SK-N-SH (cell line): ENCODE measurements around the gene MBNL1. TPM values are rescaled to one million over a fixed set of nuclear protein-coding genes. Genes with fewer than 3 reads are reported as not detected.

Experiments used
- CTCF ChIA-PET: fragments of 300-600, 350-600 bp; formaldehyde crosslinking; extraction: SDS; loops from one replicate; lab custom pipeline; 2021; lab: Yijun Ruan, JAX
- POLR2A ChIA-PET: fragments of 350-600 bp; sonication (Branson Sonifier 250); formaldehyde crosslinking; extraction: SDS; loops from one replicate; lab custom pipeline; 2020; ENCODE audit warnings: antibody characterized with exemption, inconsistent platforms; lab: Yijun Ruan, JAX
- DNase-seq: peaks from one replicate; pipeline ENCODE4 v3.0.0; 2012
- H2AFZ ChIP-seq: fragments of 200-600 bp; sonication (generic); 2 replicates; pipeline ENCODE4 v1.8.1; 2016; ENCODE audit warnings: antibody characterized with exemption, mild to moderate bottlenecking, low read depth
- H3F3A ChIP-seq: fragments of 200-600 bp; sonication (generic); replicated peaks from 2 replicates; pipeline ENCODE3; 2016; ENCODE audit warnings: antibody characterized with exemption, mild to moderate bottlenecking; ENCODE audit not compliant: insufficient read depth
- H3K27ac ChIP-seq, 2 experiments: fragments of 200-500 bp in 1 of 2; fragments of 200-600 bp in 1 of 2; sonication (Bioruptor generic) in 1 of 2; sonication (generic), shearing (Covaris generic) in 1 of 2; 2 replicates each; pipeline versions ENCODE4 v1.5.1 to v1.6.1; 2014 to 2016; ENCODE audit warnings: low read depth in 2 of 2, inconsistent platforms in 1 of 2, low read length in 1 of 2, mild to moderate bottlenecking in 1 of 2, mixed read lengths in 1 of 2
- H3K27me3 ChIP-seq: fragments of 200-600 bp; sonication (generic), shearing (Covaris generic); 2 replicates; pipeline ENCODE4 v1.6.1; 2016; ENCODE audit warnings: mixed run types; ENCODE audit not compliant: insufficient read depth
- H3K36me3 ChIP-seq, 2 experiments: fragments of 200-500 bp in 1 of 2; fragments of 200-600 bp in 1 of 2; sonication (Bioruptor generic) in 1 of 2; sonication (generic) in 1 of 2; replicated peaks in 1 of 2; 2 replicates each; pipeline versions ENCODE3 to v1.5.1; 2014 to 2016; ENCODE audit warnings: low read length in 1 of 2, mild to moderate bottlenecking in 1 of 2; ENCODE audit not compliant: insufficient read depth in 2 of 2, control insufficient read depth in 1 of 2
- H3K4me1 ChIP-seq, 2 experiments: fragments of 200-500 bp in 1 of 2; fragments of 200-600 bp in 1 of 2; sonication (Bioruptor generic) in 1 of 2; sonication (generic), shearing (Covaris generic) in 1 of 2; 2 replicates each; pipeline versions ENCODE4 v1.5.1 to v1.6.1; 2014 to 2016; ENCODE audit warnings: low read depth in 1 of 2, low read length in 1 of 2, mixed run types in 1 of 2; ENCODE audit not compliant: insufficient read depth in 2 of 2, control insufficient read depth in 1 of 2
- H3K4me2 ChIP-seq: fragments of 200-600 bp; sonication (generic), shearing (Covaris generic); 2 replicates; pipeline ENCODE4 v1.6.1; 2017; ENCODE audit warnings: mixed run types
- H3K4me3 ChIP-seq, 2 experiments: fragments of 200-500 bp in 1 of 2; fragments of 200-600 bp in 1 of 2; sonication (Bioruptor generic) in 1 of 2; sonication (generic), shearing (Covaris generic) in 1 of 2; 2 replicates each; pipeline versions ENCODE4 v1.5.1 to v1.8.1; 2014 to 2016; ENCODE audit warnings: low read depth in 2 of 2, inconsistent platforms in 1 of 2, low read length in 1 of 2, mild to moderate bottlenecking in 1 of 2, mixed read lengths in 1 of 2, moderate library complexity in 1 of 2
- H3K79me2 ChIP-seq: fragments of 200-600 bp; sonication (generic); 2 replicates; pipeline ENCODE4 v1.8.1; 2017; ENCODE audit warnings: mild to moderate bottlenecking; ENCODE audit not compliant: insufficient read depth
- H3K9ac ChIP-seq: fragments of 200-600 bp; sonication (generic); 2 replicates; pipeline ENCODE4 v1.6.1; 2017; ENCODE audit warnings: mixed run types
- H3K9me2 ChIP-seq: fragments of 200-600 bp; sonication (generic); 2 replicates; pipeline ENCODE4 v1.6.1; 2017; ENCODE audit warnings: mixed run types
- H3K9me3 ChIP-seq: fragments of 200-600 bp; sonication (generic); 2 replicates; pipeline ENCODE4 v1.6.1; 2017; ENCODE audit warnings: mixed run types, mild to moderate bottlenecking, moderate library complexity
- H4K20me1 ChIP-seq: fragments of 200-600 bp; sonication (generic); 2 replicates; pipeline ENCODE4 v1.6.1; 2017; ENCODE audit warnings: mild to moderate bottlenecking, mixed run types; ENCODE audit not compliant: insufficient read depth
- CHD2 ChIP-seq: fragments of 150-350 bp; IDR thresholded peaks from 2 replicates; pipeline ENCODE4 v1.6.1; 2018; ENCODE audit warnings: low read length; ENCODE audit not compliant: partially characterized antibody
- CTCF ChIP-seq: fragments of 200-600 bp; sonication (generic); IDR thresholded peaks from 2 replicates; pipeline ENCODE4 v1.6.1; 2017; ENCODE audit warnings: antibody characterized with exemption, mild to moderate bottlenecking, moderate library complexity
- EP300 ChIP-seq, 2 experiments: IDR thresholded peaks; 2 replicates each; pipeline versions ENCODE4 v1.4.0 to v1.6.1; 2012; ENCODE audit warnings: borderline replicate concordance in 1 of 2, low read depth in 1 of 2, low read length in 1 of 2
- GATA2 ChIP-seq: sonication (generic); formaldehyde crosslinking; IDR thresholded peaks from 2 replicates; pipeline ENCODE4 v1.5.0; 2020; ENCODE audit warnings: mild to moderate bottlenecking, missing genetic modification reagents
- IRF3 ChIP-seq: fragments of 150-350 bp; IDR thresholded peaks from 2 replicates; pipeline ENCODE4 v1.6.1; 2016; ENCODE audit warnings: mild to moderate bottlenecking, low read depth, low read length
- TCF12 ChIP-seq: IDR thresholded peaks from 2 replicates; pipeline ENCODE4 v1.4.0; 2012
- USF2 ChIP-seq: fragments of 150-350 bp; IDR thresholded peaks from 2 replicates; pipeline ENCODE4 v1.6.1; 2017; ENCODE audit warnings: antibody characterized with exemption, low read length, low read depth, borderline replicate concordance
- ZBTB33 ChIP-seq: IDR thresholded peaks from 2 replicates; pipeline ENCODE4 v1.4.0; 2012; ENCODE audit warnings: low read depth, borderline replicate concordance
- WGBS: methylation state at CpG from one replicate; pipeline ENCODE4 v1.1.6; 2017; ENCODE audit warnings: low lambda C conversion rate; 5-methylcytosine and 5-hydroxymethylcytosine counted together
- polyA plus RNA-seq, 3 experiments: library from polyadenylated mRNA; depleted of rRNA; stranded (reverse); fragments of >200 nt; gene quantifications; 2 replicates each; pipeline ENCODE4 v1.2.3, GENCODE V29; 2012
- TF ChIP-seq, protein P1 (sequence below): IDR thresholded peaks from 2 replicates; pipeline ENCODE4 v1.4.0; 2012; ENCODE audit warnings: low read depth

The MBNL1 gene
- polyA plus RNA-seq, 1 of the 3 experiments (the other 2 are of a cell fraction): 44.3 TPM

- H3K27me3 ChIP-seq: no peaks in the 10 kb centered on the region
- H3K9me2 ChIP-seq: no peaks in the 10 kb centered on the region
- POLR2A ChIA-PET: no interaction called here
- peaks cover 100% of the 10 kb centered on the region for H3K79me2 ChIP-seq
- H3K4me2 ChIP-seq: no peak overlapping the region
- peaks cover 20% of the 10 kb centered on the region for H3F3A ChIP-seq
- H3K9me3 ChIP-seq: no peaks in the 10 kb centered on the region
- no peak overlapping the region for H3K9ac ChIP-seq
- 86% methylated on average over 2 of the region's 2 CpGs for WGBS
- no peak for TF ChIP-seq USF2
- TF ChIP-seq CHD2: no peak
- TF ChIP-seq TCF12: no peak
- no peak for TF ChIP-seq ZBTB33
- no peak for TF ChIP-seq IRF3
- H3K27ac ChIP-seq: peak overlapping the region in 1 of 2 experiments; percentile 54; a peak in 1 of 4 replicates
- H3K36me3 ChIP-seq: peaks cover 10 to 35% of the 10 kb centered on the region in 2 experiments
- CTCF ChIA-PET: interaction anchor here (0.9 kb wide), 1 partner anchor 10 kb away, joined by 3 read pairs; no protein-coding TSS in a partner anchor
- H4K20me1 ChIP-seq: peaks cover 51% of the 10 kb centered on the region
- H3K4me3 ChIP-seq: no peak overlapping the region
- no peak for DNase-seq
- H3K4me1 ChIP-seq: peaks cover 8 to 29% of the 10 kb centered on the region in 2 experiments
- no peak overlapping the region for H2AFZ ChIP-seq
These were observed 88.1 kb downstream of the MBNL1 start for GRCh38 chr3:152356870-152357276.

GRCh38 chr3:152357587-152357986, 88.9 kb downstream of the MBNL1 start:
- TF ChIP-seq EP300 (IDR thresholded peaks at IDR 0.05; ENCODE audit: borderline replicate concordance in 1 of 2, low read depth in 1 of 2, low read length in 1 of 2): no peak
- TF ChIP-seq CTCF: no peak
- no peak for TF ChIP-seq GATA2 (CRISPR knock-in tag)
- TF ChIP-seq, protein P1, sequence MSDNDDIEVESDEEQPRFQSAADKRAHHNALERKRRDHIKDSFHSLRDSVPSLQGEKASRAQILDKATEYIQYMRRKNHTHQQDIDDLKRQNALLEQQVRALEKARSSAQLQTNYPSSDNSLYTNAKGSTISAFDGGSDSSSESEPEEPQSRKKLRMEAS: no peak
- no peak for TF ChIP-seq USF2
- Histone ChIP-seq H3K4me3 (no peak overlapping the region), H3K27me3 (no peaks in the 10 kb centered on the region), H3K4me2 (no peak overlapping the region), H3F3A (peaks cover 20% of the 10 kb centered on the region), H3K9me2 (no peaks in the 10 kb centered on the region), H3K79me2 (peaks cover 100% of the 10 kb centered on the region), H3K9me3 (no peaks in the 10 kb centered on the region), H3K36me3 (peaks cover 10 to 40% of the 10 kb centered on the region in 2 experiments), H3K4me1 (peaks cover 10 to 30% of the 10 kb centered on the region in 2 experiments), H3K9ac (no peak overlapping the region), H2AFZ (no peak overlapping the region), H3K27ac (peak overlapping the region in 1 of 2 experiments; percentile 54; a peak in 2 of 4 replicates), H4K20me1 (peaks cover 55% of the 10 kb centered on the region)
- ChIA-PET POLR2A (no interaction called here), CTCF (interaction anchor here (0.9 kb wide), 1 partner anchor 9 kb away, joined by 3 read pairs; no protein-coding TSS in a partner anchor)
- DNase-seq: no peak
